HEK293T (cell line): ENCODE measurements around the gene CLEC16A.

Experiments used
- LEF1 ChIP-seq: fragments of 450-650 bp; IDR thresholded peaks from 2 replicates; pipeline ENCODE4 v1.6.1; 2017; ENCODE audit warnings: mild to moderate bottlenecking, borderline replicate concordance
- TARDBP ChIP-seq: fragments of 450-650 bp; IDR thresholded peaks from 2 replicates; pipeline ENCODE4 v1.6.1; 2016

GRCh38 chr16:10994571-10994970 is 50.2 kb downstream of the CLEC16A start:
- no peak for TF ChIP-seq LEF1
- no peak for TF ChIP-seq TARDBP
